ENCODE results near the gene NIM1K.

DNA sequence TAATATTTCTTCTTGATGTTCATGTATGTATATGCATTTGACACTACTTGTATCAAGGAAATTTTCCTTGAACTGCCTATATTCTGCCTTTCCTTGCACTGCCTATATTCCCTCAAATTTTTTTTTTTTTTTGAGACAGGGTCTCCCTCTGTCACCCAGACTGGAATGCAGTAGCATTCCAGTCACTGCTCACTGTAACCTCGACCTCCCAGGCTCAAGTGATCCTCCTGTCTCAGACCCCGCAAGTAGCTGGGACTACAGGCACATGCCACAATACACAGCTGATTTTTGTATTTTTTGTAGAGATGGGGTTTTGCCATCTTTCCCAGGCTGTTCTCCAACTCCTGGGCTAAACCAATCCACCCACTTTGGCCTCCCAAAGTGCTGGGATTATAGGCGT is 117.1 kb downstream of the NIM1K start:
- no peak for TF ChIP-seq EZH2 (IDR thresholded peaks at IDR 0.05; ENCODE audit: borderline replicate concordance, insufficient read depth, low read depth, low read length, poor library complexity, severe bottlenecking)
- TF ChIP-seq, protein P1, sequence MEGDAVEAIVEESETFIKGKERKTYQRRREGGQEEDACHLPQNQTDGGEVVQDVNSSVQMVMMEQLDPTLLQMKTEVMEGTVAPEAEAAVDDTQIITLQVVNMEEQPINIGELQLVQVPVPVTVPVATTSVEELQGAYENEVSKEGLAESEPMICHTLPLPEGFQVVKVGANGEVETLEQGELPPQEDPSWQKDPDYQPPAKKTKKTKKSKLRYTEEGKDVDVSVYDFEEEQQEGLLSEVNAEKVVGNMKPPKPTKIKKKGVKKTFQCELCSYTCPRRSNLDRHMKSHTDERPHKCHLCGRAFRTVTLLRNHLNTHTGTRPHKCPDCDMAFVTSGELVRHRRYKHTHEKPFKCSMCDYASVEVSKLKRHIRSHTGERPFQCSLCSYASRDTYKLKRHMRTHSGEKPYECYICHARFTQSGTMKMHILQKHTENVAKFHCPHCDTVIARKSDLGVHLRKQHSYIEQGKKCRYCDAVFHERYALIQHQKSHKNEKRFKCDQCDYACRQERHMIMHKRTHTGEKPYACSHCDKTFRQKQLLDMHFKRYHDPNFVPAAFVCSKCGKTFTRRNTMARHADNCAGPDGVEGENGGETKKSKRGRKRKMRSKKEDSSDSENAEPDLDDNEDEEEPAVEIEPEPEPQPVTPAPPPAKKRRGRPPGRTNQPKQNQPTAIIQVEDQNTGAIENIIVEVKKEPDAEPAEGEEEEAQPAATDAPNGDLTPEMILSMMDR (IDR thresholded peaks at IDR 0.05), result no peak
